ENCODE results near the gene RMDN2. TPM values are rescaled to one million over a fixed set of nuclear protein-coding genes. Genes with fewer than 3 reads are reported as not detected.
"Not testable (repeated sequence)": the region's sequence is repeated elsewhere in the genome, so short reads cannot be mapped to it uniquely, and the experiment has no call there.

Gene RMDN2
- total RNA-seq, 2 experiments from 2014 or later: 1.4 to 2.6 TPM

DNA sequence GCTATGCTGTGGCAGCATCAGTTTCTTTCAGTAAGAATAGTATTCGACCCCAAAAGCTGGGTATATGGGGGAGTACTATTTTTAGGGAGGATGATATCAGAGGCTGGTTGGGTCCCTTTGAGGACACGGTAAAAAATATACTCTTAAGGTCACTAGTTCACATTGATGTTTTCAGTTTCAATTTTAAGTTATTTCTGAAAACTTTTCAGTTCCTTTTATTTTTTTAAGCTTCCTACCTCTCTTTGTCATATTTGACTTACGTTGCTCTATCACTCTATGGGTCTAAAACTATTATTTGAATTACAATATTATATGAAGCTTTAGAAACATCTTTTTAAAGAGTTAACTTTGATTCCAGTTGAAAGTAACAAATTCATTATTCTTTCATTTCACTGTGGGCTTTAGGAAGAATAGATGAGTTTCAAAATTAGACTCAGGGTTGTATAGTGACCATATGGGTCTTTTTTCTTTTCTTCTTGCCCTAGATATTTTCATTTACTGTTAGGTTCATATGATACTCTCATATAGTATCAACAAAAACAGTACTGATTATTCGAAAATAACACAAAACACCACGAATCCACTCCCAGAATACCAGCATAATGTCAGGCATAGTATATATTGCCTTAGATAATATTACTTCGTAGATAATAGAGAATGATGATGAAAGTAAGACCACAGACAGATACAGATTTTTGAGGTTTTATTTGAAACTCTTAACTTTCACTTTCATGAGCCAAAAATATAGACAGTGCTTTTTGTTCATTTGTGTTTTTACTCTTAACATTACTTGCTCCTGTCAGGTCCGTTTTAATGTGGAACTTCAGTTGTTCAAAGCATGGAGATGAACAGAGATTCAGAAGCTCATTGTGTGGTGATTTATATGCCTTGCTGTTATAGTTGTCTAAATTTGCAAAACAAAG is 9.8 kb downstream of the RMDN2 start:
- Mint-ChIP-seq H3K4me1 (ENCODE audit: low read depth) (peaks cover 37% of the 10 kb centered on the region), H3K27ac (no peak overlapping the region), H3K9me3 (peaks cover 15% of the 10 kb centered on the region), H3K4me3 (peak overlapping the region; percentile 61), H3K36me3 (ENCODE audit: low read depth) (peaks cover 34% of the 10 kb centered on the region), H3K27me3 (no peaks in the 10 kb centered on the region)
- DNase-seq (no peak), ATAC-seq (peak; percentile 76)
- intact Hi-C loops (cut with micrococcal nuclease): no loop called here
- POLR2A ChIA-PET: interaction anchor here (1.2 kb wide), 1 partner anchor 44 kb away, joined by 3 read pairs; no protein-coding TSS in a partner anchor
- CTCF ChIA-PET: interaction anchor here (2.0 kb wide), 1 partner anchor 44 kb away, joined by 5 read pairs; no protein-coding TSS in a partner anchor
- TF ChIP-seq, protein P1, sequence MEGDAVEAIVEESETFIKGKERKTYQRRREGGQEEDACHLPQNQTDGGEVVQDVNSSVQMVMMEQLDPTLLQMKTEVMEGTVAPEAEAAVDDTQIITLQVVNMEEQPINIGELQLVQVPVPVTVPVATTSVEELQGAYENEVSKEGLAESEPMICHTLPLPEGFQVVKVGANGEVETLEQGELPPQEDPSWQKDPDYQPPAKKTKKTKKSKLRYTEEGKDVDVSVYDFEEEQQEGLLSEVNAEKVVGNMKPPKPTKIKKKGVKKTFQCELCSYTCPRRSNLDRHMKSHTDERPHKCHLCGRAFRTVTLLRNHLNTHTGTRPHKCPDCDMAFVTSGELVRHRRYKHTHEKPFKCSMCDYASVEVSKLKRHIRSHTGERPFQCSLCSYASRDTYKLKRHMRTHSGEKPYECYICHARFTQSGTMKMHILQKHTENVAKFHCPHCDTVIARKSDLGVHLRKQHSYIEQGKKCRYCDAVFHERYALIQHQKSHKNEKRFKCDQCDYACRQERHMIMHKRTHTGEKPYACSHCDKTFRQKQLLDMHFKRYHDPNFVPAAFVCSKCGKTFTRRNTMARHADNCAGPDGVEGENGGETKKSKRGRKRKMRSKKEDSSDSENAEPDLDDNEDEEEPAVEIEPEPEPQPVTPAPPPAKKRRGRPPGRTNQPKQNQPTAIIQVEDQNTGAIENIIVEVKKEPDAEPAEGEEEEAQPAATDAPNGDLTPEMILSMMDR (IDR thresholded peaks at IDR 0.05): no peak

DNA sequence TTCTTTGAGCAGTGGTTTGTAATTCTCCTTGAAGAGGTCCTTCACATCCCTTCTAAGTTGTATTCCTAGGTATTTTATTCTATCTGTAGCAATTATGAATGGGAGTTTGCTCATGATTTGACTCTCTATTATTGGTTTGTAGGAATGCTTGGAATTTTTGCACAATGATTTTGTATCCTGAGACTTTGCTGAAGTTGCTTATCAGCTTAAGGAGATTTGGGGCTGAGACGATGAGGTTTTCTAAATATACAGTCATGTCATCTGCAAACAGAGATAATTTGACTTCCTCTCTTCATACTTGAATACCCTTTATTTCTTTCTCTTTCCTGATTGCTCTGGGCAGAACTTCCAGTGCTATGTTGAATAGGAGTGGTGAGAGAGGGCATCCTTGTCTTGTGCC is 12.5 kb downstream of the RMDN2 start:
- H3K27me3 Mint-ChIP-seq; POLR2A ChIA-PET; H3K27ac Mint-ChIP-seq; intact Hi-C loops (cut with micrococcal nuclease); CTCF ChIA-PET; DNase-seq; ATAC-seq; H3K4me3 Mint-ChIP-seq: not testable (repeated sequence)
- Mint-ChIP-seq H3K9me3 (peaks cover 20% of the 10 kb centered on the region), H3K36me3 (ENCODE audit: low read depth) (peaks cover 29% of the 10 kb centered on the region), H3K4me1 (ENCODE audit: low read depth) (peaks cover 32% of the 10 kb centered on the region)

DNA sequence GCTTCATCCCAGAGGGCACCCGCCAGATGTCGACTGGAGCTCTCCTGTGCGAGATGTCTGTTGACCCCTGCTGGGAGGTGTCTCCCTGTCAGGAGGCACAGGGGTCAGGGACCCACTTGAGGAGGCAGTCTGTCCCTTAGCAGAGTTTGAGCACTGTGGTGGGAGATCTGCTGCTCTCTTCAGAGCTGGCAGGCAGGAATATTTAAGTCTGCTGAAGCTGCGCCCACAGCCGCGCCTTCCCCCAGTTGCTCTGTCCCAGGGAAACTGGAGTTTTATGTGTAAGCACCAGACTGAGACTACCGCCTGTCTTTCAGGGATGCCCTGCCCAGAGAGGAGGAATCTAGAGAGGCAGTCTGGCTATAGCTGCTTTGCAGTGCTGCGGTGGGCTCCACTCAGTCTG is 16.2 kb downstream of the RMDN2 start:
- ATAC-seq: not testable (repeated sequence)
- peaks cover 21% of the 10 kb centered on the region for H3K36me3 Mint-ChIP-seq (ENCODE audit: low read depth)

DNA sequence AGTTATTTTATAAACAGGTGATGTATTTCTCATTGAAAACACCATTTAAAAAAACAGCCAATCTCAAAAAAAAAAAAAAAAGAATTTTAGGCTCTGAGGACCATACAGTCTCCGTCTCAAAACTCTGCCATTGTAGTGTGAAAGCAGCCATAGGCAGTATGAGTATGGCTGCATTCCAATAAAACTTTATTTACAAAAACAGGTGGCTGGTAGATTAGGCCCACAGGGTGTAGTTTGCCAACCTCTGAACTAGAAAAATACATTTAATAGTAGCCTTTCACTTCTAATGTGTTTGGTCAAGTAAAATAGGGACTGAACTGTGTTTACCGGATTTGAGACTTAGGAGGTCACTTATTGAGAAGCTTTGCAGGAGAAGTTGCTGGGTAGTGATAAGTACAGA is 19.2 kb downstream of the RMDN2 start:
- POLR2A ChIA-PET: interaction anchor here (0.6 kb wide), 1 partner anchor 13 kb away, joined by 3 read pairs; no protein-coding TSS in a partner anchor
- intact Hi-C loops (cut with micrococcal nuclease): no loop called here

More for the DNA sequence above, 16.2 kb downstream of the RMDN2 start:
- H3K27me3 Mint-ChIP-seq; DNase-seq; H3K4me3 Mint-ChIP-seq; intact Hi-C loops (cut with micrococcal nuclease); H3K4me1 Mint-ChIP-seq (ENCODE audit: low read depth); H3K27ac Mint-ChIP-seq; CTCF ChIA-PET: not testable (repeated sequence)
- POLR2A ChIA-PET: interaction anchor here (2.9 kb wide), 1 partner anchor 9 kb away, joined by 6 read pairs; no protein-coding TSS in a partner anchor
- peaks cover 18% of the 10 kb centered on the region for H3K9me3 Mint-ChIP-seq

DNA sequence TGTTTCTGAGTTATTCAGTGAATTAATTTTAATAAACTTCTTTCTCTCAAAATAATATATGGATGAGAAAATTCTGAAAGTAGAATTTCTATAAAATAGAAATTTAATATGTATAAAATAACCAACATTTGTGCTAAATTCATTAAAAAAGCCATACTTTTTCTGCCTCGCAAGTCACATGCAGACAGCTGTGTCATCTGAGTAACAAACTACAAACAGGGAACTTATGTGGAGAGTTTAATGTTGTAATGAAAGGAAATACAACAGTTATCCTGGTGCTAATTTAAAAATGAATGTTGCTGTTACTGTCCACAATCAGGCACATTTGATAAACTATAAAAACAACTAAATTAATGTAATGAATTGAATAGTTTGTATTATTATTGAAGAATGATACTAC is 22.2 kb downstream of the RMDN2 start:
- CTCF ChIA-PET: no interaction called here
- POLR2A ChIA-PET: no interaction called here
- H3K27ac Mint-ChIP-seq: no peak overlapping the region
- no peaks in the 10 kb centered on the region for H3K27me3 Mint-ChIP-seq
- no peak for DNase-seq
- H3K9me3 Mint-ChIP-seq: no peaks in the 10 kb centered on the region
- no peak overlapping the region for H3K4me3 Mint-ChIP-seq
- intact Hi-C loops (cut with micrococcal nuclease): no loop called here
- TF ChIP-seq, protein P1 (IDR thresholded peaks at IDR 0.05): no peak
- ATAC-seq: no peak
- peaks cover 3% of the 10 kb centered on the region for H3K36me3 Mint-ChIP-seq (ENCODE audit: low read depth)
- H3K4me1 Mint-ChIP-seq (ENCODE audit: low read depth): no peaks in the 10 kb centered on the region

More for the DNA sequence above, 19.2 kb downstream of the RMDN2 start:
- no peak overlapping the region for H3K27ac Mint-ChIP-seq
- TF ChIP-seq, protein P1 (IDR thresholded peaks at IDR 0.05): no peak
- no peaks in the 10 kb centered on the region for H3K27me3 Mint-ChIP-seq
- CTCF ChIA-PET: no interaction called here
- peaks cover 5% of the 10 kb centered on the region for H3K4me1 Mint-ChIP-seq (ENCODE audit: low read depth)
- peaks cover 4% of the 10 kb centered on the region for H3K36me3 Mint-ChIP-seq (ENCODE audit: low read depth)
- H3K4me3 Mint-ChIP-seq: no peak overlapping the region
- no peak for ATAC-seq
- peaks cover 8% of the 10 kb centered on the region for H3K9me3 Mint-ChIP-seq
- no peak for DNase-seq

DNA sequence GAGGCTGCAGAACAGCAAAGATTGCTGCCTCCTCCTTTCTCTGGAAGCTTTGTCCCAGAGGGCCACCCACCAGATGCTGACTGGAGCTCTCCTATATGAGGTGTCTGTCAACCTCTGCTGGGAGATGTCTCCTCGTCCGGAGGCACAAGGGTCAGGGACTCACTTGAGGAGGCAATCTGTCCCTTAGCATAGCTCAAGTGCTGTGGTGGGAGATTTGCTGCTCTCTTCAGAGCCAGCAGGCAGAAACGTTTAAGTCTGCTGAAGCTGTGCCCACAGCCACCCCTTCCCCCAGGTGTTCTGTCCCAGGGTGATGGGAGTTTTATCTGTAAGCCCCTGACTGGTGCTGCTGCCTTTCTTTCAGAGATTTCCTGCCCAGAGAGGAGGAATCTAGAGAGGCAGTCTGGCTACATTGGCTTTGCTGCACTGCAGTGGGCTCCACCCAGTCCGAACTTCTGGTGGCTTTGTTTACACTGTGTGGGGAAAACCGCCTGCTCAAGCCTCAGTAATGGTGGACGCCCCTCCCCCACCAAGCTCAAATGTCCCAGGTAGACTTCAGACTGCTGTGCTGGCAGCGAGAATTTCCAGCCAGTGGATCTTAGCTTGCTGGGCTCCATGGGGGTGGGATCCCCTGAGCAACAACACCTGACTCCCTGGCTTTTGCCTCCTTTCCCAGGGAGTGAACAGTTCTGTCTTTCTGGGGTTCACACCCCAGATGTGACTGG is 37.1 kb downstream of the RMDN2 start:
- Mint-ChIP-seq H3K36me3 (ENCODE audit: low read depth) (peaks cover 23% of the 10 kb centered on the region), H3K9me3 (peaks cover 25% of the 10 kb centered on the region)
- intact Hi-C loops (cut with micrococcal nuclease); H3K4me3 Mint-ChIP-seq; H3K27ac Mint-ChIP-seq; ATAC-seq; DNase-seq; H3K4me1 Mint-ChIP-seq (ENCODE audit: low read depth); POLR2A ChIA-PET; H3K27me3 Mint-ChIP-seq: not testable (repeated sequence)
- CTCF ChIA-PET: interaction anchor here (1.3 kb wide), 1 partner anchor 20 kb away, joined by 3 read pairs; no protein-coding TSS in a partner anchor

DNA sequence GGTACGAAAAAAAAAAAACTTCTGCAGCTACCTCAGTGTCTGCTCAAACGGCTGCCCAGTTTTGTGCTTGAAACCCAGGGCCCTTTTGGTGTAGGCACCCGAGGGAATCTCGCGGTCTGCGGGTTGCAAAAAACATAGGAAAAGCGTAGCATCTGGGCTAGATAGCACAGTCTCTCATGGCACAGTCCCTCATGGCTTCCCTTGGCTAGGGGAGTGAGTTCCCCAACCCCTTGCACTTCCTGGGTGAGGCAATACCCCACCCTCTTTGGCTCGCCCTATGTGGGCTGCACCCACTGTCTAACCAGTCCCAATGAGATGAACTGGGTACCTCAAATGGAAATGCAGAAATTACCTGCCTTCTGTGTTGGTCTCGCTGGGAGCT is 37.6 kb downstream of the RMDN2 start:
- H3K27me3 Mint-ChIP-seq; ATAC-seq; DNase-seq; H3K4me1 Mint-ChIP-seq (ENCODE audit: low read depth); H3K4me3 Mint-ChIP-seq; CTCF ChIA-PET; H3K27ac Mint-ChIP-seq; intact Hi-C loops (cut with micrococcal nuclease); POLR2A ChIA-PET: not testable (repeated sequence)
- Mint-ChIP-seq H3K9me3 (peaks cover 25% of the 10 kb centered on the region), H3K36me3 (ENCODE audit: low read depth) (peaks cover 23% of the 10 kb centered on the region)

DNA sequence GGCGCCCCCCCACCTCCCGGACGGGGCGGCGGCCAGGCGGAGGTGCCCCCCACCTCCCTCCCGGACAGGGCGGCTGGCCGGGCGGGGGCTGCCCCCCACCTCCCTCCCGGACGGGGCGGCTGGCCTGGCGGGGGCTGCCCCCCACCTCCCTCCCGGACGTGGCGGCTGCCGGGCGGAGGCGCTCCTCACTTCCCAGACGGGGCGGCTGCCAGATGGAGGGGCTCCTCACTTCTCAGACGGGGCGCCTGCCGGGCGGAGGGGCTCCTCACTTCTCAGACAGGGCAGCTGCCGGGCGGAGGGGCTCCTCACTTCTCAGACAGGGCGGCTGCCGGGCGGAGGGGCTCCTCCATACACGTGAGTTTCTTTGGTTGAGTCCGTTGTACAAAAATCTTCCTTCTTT is 38.8 kb downstream of the RMDN2 start:
- H3K4me1 Mint-ChIP-seq (ENCODE audit: low read depth); POLR2A ChIA-PET; intact Hi-C loops (cut with micrococcal nuclease); H3K27ac Mint-ChIP-seq; CTCF ChIA-PET; H3K4me3 Mint-ChIP-seq; ATAC-seq; DNase-seq; H3K27me3 Mint-ChIP-seq: not testable (repeated sequence)
- H3K36me3 Mint-ChIP-seq (ENCODE audit: low read depth): peaks cover 19% of the 10 kb centered on the region
- H3K9me3 Mint-ChIP-seq: peaks cover 25% of the 10 kb centered on the region

Measured in activated CD8-positive, alpha-beta T cell treated with anti-CD3 and anti-CD28 coated beads for 36 hours (primary cell).